Measurements from ENCODE around the gene KIF22.
A peak's percentile ranks its signal among the peaks of the same experiment; 100 is the strongest.

DNA sequence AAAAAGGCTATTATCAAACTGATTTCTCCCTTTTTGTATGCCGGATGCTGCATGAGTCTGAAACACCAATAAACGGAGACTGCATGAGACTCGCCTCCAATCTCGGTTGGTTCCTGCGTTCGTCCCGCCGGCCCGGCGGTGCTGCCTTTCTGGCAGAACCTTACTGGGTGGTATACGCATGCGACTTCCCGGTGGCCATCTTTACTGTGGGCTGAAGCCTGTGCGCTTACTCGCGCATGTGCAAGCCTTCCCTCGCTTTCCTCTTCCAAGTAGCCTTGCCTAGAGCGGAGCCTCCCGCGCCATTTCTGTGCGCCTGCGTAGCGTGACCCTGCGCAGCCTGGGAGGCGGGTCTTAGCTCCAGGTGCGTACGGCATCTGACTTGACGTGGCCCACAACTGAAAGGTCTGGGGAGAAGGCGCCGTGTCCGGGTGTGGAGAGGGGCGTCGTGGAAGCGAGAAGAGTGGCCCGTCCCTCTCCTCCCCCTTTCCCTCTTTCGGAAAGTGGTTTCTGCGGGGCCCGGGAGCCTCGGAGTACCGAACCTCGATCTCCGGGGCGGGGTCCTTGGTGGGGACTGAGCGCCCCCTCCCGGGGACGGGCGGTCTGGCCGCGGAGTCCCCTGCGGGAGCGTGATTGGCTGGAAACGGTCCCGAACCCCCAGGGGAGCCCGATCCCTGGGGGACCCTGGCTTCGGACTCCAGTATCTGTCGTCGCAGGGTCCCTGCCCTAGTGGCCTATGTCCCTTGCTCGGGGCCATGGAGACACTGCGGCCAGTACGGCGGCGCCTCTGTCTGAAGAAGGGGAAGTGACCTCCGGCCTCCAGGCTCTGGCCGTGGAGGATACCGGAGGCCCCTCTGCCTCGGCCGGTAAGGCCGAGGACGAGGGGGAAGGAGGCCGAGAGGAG lies 25.5 kb downstream of the KIF22 start, which contains the start of gene PAGR1:
- TF ChIP-seq POLR2A (IDR thresholded peaks at IDR 0.05; ENCODE audit: low read length) (peak; percentile 88), CHD2 (IDR thresholded peaks at IDR 0.05; ENCODE audit: low read length, partially characterized antibody) (no peak), MAZ (IDR thresholded peaks at IDR 0.05; ENCODE audit: borderline replicate concordance, low read depth, low read length) (no peak), ZSCAN20 (CRISPR knock-in tag; IDR thresholded peaks at IDR 0.05) (no peak), ZFP36 (IDR thresholded peaks at IDR 0.05; ENCODE audit: borderline replicate concordance, partially characterized antibody) (no peak), HEYL (CRISPR knock-in tag; IDR thresholded peaks at IDR 0.05) (no peak), RFX5 (IDR thresholded peaks at IDR 0.05) (no peak)
- TF ChIP-seq, protein P1, sequence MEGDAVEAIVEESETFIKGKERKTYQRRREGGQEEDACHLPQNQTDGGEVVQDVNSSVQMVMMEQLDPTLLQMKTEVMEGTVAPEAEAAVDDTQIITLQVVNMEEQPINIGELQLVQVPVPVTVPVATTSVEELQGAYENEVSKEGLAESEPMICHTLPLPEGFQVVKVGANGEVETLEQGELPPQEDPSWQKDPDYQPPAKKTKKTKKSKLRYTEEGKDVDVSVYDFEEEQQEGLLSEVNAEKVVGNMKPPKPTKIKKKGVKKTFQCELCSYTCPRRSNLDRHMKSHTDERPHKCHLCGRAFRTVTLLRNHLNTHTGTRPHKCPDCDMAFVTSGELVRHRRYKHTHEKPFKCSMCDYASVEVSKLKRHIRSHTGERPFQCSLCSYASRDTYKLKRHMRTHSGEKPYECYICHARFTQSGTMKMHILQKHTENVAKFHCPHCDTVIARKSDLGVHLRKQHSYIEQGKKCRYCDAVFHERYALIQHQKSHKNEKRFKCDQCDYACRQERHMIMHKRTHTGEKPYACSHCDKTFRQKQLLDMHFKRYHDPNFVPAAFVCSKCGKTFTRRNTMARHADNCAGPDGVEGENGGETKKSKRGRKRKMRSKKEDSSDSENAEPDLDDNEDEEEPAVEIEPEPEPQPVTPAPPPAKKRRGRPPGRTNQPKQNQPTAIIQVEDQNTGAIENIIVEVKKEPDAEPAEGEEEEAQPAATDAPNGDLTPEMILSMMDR (IDR thresholded peaks at IDR 0.05) = peak; percentile 92
- TF ChIP-seq, protein P2, sequence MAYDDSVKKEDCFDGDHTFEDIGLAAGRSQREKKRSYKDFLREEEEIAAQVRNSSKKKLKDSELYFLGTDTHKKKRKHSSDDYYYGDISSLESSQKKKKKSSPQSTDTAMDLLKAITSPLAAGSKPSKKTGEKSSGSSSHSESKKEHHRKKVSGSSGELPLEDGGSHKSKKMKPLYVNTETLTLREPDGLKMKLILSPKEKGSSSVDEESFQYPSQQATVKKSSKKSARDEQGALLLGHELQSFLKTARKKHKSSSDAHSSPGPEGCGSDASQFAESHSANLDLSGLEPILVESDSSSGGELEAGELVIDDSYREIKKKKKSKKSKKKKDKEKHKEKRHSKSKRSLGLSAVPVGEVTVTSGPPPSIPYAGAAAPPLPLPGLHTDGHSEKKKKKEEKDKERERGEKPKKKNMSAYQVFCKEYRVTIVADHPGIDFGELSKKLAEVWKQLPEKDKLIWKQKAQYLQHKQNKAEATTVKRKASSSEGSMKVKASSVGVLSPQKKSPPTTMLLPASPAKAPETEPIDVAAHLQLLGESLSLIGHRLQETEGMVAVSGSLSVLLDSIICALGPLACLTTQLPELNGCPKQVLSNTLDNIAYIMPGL (CRISPR knock-in tag; IDR thresholded peaks at IDR 0.05; ENCODE audit: borderline replicate concordance) = no peak
- TF ChIP-seq, protein P3, sequence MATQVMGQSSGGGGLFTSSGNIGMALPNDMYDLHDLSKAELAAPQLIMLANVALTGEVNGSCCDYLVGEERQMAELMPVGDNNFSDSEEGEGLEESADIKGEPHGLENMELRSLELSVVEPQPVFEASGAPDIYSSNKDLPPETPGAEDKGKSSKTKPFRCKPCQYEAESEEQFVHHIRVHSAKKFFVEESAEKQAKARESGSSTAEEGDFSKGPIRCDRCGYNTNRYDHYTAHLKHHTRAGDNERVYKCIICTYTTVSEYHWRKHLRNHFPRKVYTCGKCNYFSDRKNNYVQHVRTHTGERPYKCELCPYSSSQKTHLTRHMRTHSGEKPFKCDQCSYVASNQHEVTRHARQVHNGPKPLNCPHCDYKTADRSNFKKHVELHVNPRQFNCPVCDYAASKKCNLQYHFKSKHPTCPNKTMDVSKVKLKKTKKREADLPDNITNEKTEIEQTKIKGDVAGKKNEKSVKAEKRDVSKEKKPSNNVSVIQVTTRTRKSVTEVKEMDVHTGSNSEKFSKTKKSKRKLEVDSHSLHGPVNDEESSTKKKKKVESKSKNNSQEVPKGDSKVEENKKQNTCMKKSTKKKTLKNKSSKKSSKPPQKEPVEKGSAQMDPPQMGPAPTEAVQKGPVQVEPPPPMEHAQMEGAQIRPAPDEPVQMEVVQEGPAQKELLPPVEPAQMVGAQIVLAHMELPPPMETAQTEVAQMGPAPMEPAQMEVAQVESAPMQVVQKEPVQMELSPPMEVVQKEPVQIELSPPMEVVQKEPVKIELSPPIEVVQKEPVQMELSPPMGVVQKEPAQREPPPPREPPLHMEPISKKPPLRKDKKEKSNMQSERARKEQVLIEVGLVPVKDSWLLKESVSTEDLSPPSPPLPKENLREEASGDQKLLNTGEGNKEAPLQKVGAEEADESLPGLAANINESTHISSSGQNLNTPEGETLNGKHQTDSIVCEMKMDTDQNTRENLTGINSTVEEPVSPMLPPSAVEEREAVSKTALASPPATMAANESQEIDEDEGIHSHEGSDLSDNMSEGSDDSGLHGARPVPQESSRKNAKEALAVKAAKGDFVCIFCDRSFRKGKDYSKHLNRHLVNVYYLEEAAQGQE (IDR thresholded peaks at IDR 0.05) = no peak
- TF ChIP-seq, protein P4, sequence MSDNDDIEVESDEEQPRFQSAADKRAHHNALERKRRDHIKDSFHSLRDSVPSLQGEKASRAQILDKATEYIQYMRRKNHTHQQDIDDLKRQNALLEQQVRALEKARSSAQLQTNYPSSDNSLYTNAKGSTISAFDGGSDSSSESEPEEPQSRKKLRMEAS (IDR thresholded peaks at IDR 0.05) = peak; percentile 93
